ENCODE data around the gene DZIP1.

DZIP1 gene

DNA sequence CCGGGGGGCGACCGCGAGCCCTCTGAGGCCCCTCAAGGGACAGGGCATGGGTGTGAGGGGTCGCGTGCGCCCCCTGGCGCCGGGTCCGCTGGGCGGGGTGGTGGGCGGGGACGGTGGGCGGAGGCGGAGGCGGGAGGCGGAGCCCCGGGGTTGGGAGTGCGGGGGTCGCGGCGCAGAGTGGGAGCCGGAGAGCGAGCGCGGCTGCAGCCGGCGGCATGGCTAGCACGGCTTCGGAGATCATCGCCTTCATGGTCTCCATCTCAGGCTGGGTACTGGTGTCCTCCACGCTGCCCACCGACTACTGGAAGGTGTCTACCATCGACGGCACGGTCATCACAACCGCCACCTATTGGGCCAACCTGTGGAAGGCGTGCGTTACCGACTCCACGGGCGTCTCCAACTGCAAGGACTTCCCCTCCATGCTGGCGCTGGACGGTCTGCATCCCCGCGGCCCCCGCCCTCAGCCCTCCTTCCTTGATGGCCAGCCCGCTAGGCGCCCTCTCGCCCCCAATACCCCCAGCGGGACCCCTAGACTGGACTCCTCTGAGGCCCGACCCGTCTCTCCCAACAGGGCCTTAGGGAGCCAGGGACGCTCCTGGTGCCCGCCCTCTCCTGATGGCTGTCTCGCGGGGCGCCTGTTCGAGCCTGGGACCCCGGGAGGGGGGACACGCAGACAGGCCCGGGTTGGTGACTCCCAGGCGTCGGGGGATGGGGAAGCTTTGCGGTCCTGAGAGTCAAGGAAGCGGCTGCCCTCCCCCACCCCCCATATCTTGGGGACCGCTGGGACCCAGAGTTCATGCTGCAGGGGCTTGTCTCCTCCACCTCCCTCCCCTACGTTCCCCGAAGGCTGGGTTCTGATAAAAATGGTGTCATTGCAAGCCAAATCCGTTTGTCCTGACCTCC, 91.7 kb downstream of the DZIP1 start, which contains the start of gene CLDN10:
Gene CLDN10, plus strand, starts transcription at position 182 of the 903 bp plus-strand sequence. Its CDS starts 34 bp downstream, at position 216.
- no peaks in the 10 kb centered on the region for H3K36me3 ChIP-seq (ENCODE audit: control insufficient read depth, insufficient read depth, low read length)
- peak; percentile 50 for DNase-seq (ENCODE audit: low read depth, low spot score)
- no CpG with 5 or more reads among the region's 70 CpGs for WGBS (ENCODE audit: insufficient coverage, insufficient read length)

DNA sequence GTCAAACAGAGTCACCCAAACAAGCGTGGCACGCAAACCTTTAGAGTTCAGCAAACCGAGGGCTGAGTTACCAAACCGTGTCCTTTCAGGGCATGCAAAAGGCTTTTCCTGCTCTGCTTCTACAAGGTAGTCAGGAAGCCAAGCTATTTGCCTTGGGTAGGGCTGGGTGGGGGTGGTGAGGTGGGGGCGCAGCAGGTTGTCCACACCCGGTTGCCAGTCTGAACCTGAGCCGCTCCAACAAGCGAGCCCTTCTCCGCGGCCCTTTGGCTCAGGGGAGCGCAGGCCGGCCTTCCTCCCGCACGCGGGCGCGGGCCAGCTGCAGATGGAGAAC, 92.3 kb downstream of the DZIP1 start:
- Histone ChIP-seq H3K36me3 (ENCODE audit: control insufficient read depth, insufficient read depth, low read length) (no peaks in the 10 kb centered on the region), H3K27ac (ENCODE audit: low read length) (no peak overlapping the region), H3K4me1 (ENCODE audit: control insufficient read depth, insufficient read depth, low read length) (peaks cover 3% of the 10 kb centered on the region; the same call in 1 of the 2 replicates), H3K9me3 (ENCODE audit: control insufficient read depth, insufficient read depth, low read length) (no peaks in the 10 kb centered on the region), H3K4me3 (ENCODE audit: low read length) (peak overlapping the region; percentile 22; the same call in 1 of the 2 replicates), H3K27me3 (ENCODE audit: control insufficient read depth, insufficient read depth, low read length) (no peaks in the 10 kb centered on the region)
- no peak for DNase-seq (ENCODE audit: low read depth, low spot score)
- no CpG with 5 or more reads among the region's 17 CpGs for whole genome bisulfite sequencing (ENCODE audit: insufficient coverage, insufficient read length)

More for the DNA sequence above, 91.7 kb downstream of the DZIP1 start, which contains the start of gene CLDN10:
- H3K9me3 ChIP-seq (ENCODE audit: control insufficient read depth, insufficient read depth, low read length), result no peaks in the 10 kb centered on the region
- H3K27ac ChIP-seq (ENCODE audit: low read length), result no peak within 1 kb of the TSS
- H3K27me3 ChIP-seq (ENCODE audit: control insufficient read depth, insufficient read depth, low read length), result no peaks in the 10 kb centered on the region
- peak within 1 kb of the TSS; percentile 70 for H3K4me3 ChIP-seq (ENCODE audit: low read length)
- peaks cover 3% of the 10 kb centered on the region; the same call in 1 of the 2 replicates for H3K4me1 ChIP-seq (ENCODE audit: control insufficient read depth, insufficient read depth, low read length)

DNA sequence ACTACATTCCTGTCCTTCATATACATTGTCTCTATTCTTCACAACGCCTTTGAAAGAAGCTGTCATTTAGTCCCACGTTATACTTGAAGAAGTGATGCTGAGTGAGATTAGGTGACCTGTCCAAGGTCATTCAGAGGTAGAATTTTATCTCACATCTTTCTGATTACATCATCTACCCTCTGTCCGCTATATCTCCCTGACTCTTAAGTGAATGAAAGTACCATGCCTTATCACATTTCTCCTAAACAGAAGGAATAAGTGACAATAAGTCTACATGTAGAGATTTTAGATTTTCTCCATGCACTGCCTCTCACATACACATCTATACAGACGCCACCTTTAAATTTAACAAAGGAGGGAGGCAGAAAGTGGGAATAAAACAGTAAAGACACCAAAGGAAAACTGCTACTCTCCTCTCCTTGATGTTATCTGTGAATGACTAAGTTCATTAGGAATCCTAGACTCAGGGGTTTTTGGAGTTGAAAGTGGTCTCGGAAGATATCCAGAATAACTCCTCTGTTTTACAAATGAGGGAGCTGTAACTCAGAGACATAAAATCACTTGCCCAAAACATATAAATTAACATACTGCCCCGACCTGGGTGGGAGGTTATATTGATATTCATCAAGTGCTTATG, 96.9 kb downstream of the DZIP1 start:
- Histone ChIP-seq H3K27me3 (ENCODE audit: control insufficient read depth, insufficient read depth, low read length) (no peaks in the 10 kb centered on the region), H3K27ac (ENCODE audit: low read length) (no peak overlapping the region), H3K4me3 (ENCODE audit: low read length) (no peak overlapping the region), H3K4me1 (ENCODE audit: control insufficient read depth, insufficient read depth, low read length) (peaks cover 3% of the 10 kb centered on the region; the same call in 1 of the 2 replicates), H3K9me3 (ENCODE audit: control insufficient read depth, insufficient read depth, low read length) (no peaks in the 10 kb centered on the region), H3K36me3 (ENCODE audit: control insufficient read depth, insufficient read depth, low read length) (no peaks in the 10 kb centered on the region)
- no peak for DNase-seq (ENCODE audit: low read depth, low spot score)
- WGBS (ENCODE audit: insufficient coverage, insufficient read length), result no CpG with 5 or more reads among the region's 6 CpGs

DNA sequence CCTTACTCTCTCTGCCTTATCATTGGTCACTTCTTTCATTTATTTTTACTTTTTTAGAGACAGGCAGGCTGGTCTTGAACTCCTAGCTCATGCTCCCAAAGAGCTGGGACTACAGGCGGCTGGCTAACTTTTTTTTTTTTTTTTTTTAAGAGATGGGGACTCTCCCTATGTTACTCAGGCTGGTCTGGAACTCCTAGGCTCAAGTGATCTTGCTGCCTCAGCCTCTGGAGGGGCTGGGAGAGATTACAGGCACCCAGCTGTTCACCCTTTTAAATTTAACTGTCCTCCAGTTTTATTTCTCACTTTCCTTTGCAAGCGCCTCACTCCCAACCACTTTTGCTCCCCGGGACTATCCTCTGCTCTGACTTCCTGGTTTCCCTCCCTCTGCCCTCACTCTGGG, 97.6 kb downstream of the DZIP1 start:
- no peaks in the 10 kb centered on the region for H3K36me3 ChIP-seq (ENCODE audit: control insufficient read depth, insufficient read depth, low read length)
- no CpG with 5 or more reads among the region's 3 CpGs for WGBS (ENCODE audit: insufficient coverage, insufficient read length)
- no peak for DNase-seq (ENCODE audit: low read depth, low spot score)
- no peak overlapping the region for H3K4me3 ChIP-seq (ENCODE audit: low read length)
- H3K4me1 ChIP-seq (ENCODE audit: control insufficient read depth, insufficient read depth, low read length), result peaks cover 1% of the 10 kb centered on the region; the same call in 1 of the 2 replicates
- no peaks in the 10 kb centered on the region for H3K27me3 ChIP-seq (ENCODE audit: control insufficient read depth, insufficient read depth, low read length)
- H3K9me3 ChIP-seq (ENCODE audit: control insufficient read depth, insufficient read depth, low read length), result no peaks in the 10 kb centered on the region
- no peak overlapping the region for H3K27ac ChIP-seq (ENCODE audit: low read length)

DNA sequence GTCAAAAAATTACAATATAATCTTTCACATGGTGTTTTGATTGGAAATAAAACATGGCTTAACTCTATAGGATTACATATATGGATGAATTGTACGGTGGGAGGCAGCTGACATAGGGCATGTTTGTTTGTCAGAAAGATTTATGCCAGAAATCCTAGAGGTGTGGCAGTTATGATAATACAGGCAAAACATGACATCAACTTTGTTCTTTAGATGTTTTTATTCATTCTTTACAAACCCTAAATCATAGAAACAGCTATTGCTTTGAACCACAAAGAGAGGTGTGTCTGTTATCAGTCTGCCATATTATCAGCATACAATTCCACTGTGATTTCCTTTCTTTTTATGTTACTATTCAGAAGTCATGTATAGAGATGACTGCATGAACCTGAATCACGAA, 100.2 kb downstream of the DZIP1 start:
- no peak overlapping the region for H3K27ac ChIP-seq (ENCODE audit: low read length)
- no peaks in the 10 kb centered on the region for H3K9me3 ChIP-seq (ENCODE audit: control insufficient read depth, insufficient read depth, low read length)
- DNase-seq (ENCODE audit: low read depth, low spot score), result no peak
- WGBS (ENCODE audit: insufficient coverage, insufficient read length), result no CpG with 5 or more reads among the region's 2 CpGs
- H3K27me3 ChIP-seq (ENCODE audit: control insufficient read depth, insufficient read depth, low read length), result no peaks in the 10 kb centered on the region
- no peak overlapping the region for H3K4me3 ChIP-seq (ENCODE audit: low read length)
- H3K4me1 ChIP-seq (ENCODE audit: control insufficient read depth, insufficient read depth, low read length), result no peaks in the 10 kb centered on the region
- no peaks in the 10 kb centered on the region for H3K36me3 ChIP-seq (ENCODE audit: control insufficient read depth, insufficient read depth, low read length)

DNA sequence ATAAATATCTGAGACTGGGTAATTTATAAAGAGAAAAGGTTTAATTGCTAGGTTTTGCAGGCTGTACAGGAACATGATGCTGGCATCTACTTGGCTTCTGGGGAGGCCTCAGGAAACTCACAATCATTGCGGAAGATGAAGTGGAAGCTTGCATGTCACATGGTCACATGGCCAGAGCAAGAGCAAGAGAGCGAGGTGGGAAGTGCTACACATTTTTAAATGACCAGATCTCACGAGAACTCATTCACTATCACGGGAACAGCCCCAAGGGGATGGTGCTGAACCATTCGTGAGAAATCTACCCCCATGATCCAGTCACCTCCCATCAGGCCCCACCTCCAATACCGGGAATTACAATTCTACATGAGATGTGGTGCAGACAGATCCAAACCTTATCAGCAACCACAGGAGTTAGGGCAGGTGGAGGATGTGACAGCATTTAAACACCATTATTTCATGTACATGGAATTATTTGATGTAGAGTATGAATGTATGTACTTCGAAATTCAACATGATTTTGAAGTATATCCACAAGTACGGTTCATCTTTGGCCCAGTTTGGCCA, 102.5 kb downstream of the DZIP1 start:
- no peak overlapping the region for H3K27ac ChIP-seq (ENCODE audit: low read length)
- H3K36me3 ChIP-seq (ENCODE audit: control insufficient read depth, insufficient read depth, low read length), result no peaks in the 10 kb centered on the region
- H3K9me3 ChIP-seq (ENCODE audit: control insufficient read depth, insufficient read depth, low read length), result no peaks in the 10 kb centered on the region
- WGBS (ENCODE audit: insufficient coverage, insufficient read length), result no CpG with 5 or more reads among the region's 8 CpGs
- H3K4me1 ChIP-seq (ENCODE audit: control insufficient read depth, insufficient read depth, low read length), result no peaks in the 10 kb centered on the region
- no peak overlapping the region for H3K4me3 ChIP-seq (ENCODE audit: low read length)
- DNase-seq (ENCODE audit: low read depth, low spot score), result no peak
- H3K27me3 ChIP-seq (ENCODE audit: control insufficient read depth, insufficient read depth, low read length), result no peaks in the 10 kb centered on the region

DNA sequence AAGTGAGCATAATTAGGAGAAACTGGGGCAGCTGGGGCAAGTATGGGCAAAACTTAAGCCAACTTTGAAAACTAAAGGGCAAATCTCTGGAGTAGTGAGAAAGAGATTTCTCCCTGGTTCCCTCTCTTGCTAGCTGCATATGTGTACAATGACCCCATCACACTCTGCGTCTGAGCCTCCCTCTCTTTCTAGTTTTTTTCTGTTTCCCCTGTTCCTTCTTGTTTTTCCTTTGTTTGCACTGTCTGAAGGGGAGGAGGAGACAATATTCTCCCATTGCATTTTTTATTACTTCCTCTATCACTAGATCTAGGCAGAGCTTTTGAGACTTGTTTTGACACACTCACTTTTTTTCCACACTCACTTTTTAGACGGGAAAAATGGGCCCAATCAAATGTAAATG, 103.2 kb downstream of the DZIP1 start:
- Histone ChIP-seq H3K4me1 (ENCODE audit: control insufficient read depth, insufficient read depth, low read length) (no peaks in the 10 kb centered on the region), H3K27me3 (ENCODE audit: control insufficient read depth, insufficient read depth, low read length) (no peaks in the 10 kb centered on the region), H3K36me3 (ENCODE audit: control insufficient read depth, insufficient read depth, low read length) (no peaks in the 10 kb centered on the region), H3K4me3 (ENCODE audit: low read length) (no peak overlapping the region), H3K9me3 (ENCODE audit: control insufficient read depth, insufficient read depth, low read length) (no peaks in the 10 kb centered on the region), H3K27ac (ENCODE audit: low read length) (no peak overlapping the region)
- no peak for DNase-seq (ENCODE audit: low read depth, low spot score)
- WGBS (ENCODE audit: insufficient coverage, insufficient read length), result no CpG with 5 or more reads among the region's 2 CpGs

DNA sequence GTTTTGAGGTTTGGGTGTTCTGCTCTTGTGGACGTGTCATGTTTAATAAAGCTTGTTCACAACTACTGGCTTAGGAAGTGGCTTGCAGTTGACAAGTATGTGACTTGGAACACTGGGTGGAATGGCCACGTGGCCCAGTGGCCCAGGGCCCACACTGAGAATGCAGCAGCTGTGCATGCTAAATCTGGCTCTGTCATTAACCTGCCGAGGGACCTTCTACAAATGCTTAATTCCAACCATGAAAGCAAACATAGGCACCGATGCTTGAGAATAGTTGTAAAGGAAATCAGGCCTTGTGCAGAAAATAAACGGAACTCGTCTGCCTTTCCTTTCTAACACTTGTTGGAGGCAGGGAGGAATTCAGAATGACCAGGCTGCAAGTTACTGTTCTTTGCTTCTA, 103.6 kb downstream of the DZIP1 start:
- no CpG with 5 or more reads among the region's 6 CpGs for WGBS (ENCODE audit: insufficient coverage, insufficient read length)
- Histone ChIP-seq H3K9me3 (ENCODE audit: control insufficient read depth, insufficient read depth, low read length) (no peaks in the 10 kb centered on the region), H3K4me1 (ENCODE audit: control insufficient read depth, insufficient read depth, low read length) (no peaks in the 10 kb centered on the region), H3K36me3 (ENCODE audit: control insufficient read depth, insufficient read depth, low read length) (no peaks in the 10 kb centered on the region), H3K27ac (ENCODE audit: low read length) (no peak overlapping the region), H3K4me3 (ENCODE audit: low read length) (no peak overlapping the region), H3K27me3 (ENCODE audit: control insufficient read depth, insufficient read depth, low read length) (no peaks in the 10 kb centered on the region)
- no peak for DNase-seq (ENCODE audit: low read depth, low spot score)

DNA sequence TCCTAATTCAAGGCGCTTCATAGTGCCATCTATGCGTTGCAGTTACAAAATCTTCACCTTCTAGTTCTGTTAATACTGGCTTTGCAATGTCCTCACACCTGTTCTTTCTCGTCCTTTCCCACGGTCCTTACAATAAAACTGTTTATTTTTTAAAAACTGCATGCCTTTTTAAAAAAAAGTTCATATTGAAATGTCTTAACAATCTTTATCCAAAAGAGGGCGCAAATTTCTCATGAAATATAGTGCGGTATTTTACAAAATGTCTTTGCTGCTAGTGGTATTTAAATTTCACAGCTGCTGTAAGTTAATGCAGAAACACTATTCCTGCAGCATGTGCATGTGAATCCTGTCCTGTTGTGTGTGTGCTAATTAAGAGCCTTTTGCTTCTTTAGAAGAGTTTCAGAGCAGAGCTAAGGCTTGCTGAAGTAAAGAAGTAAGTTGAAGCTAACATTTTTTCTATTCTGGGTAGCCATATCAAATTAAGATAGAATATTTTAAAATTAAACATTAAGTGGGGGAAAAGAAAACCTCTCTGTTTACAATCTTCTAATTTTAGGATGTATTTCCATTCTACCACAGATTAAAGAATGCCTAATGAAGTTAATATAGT, 107.8 kb downstream of the DZIP1 start:
- H3K27ac ChIP-seq (ENCODE audit: low read length), result no peak overlapping the region
- no CpG with 5 or more reads among the region's 6 CpGs for WGBS (ENCODE audit: insufficient coverage, insufficient read length)

DNA sequence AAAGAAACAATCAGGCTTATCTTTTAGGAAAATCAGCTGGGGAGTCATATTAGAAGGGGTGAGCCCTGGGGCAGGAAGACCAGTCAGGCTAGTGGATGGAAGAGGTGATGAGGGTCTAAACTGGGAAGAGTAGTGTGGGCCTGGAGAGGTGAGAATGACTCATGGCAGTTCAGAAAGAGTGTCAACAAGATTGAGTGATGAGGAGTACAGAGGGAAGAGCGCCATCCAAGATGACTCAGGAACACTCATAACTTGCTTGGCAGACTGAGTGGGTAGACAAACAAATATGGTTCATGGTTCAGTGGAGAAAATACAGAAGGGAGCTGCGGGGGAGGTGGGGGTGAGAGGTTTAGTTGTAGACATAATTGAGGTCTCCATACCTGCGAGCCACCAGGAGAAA, 109.3 kb downstream of the DZIP1 start:
- no peaks in the 10 kb centered on the region for H3K27me3 ChIP-seq (ENCODE audit: control insufficient read depth, insufficient read depth, low read length)
- no peak for DNase-seq (ENCODE audit: low read depth, low spot score)
- H3K4me1 ChIP-seq (ENCODE audit: control insufficient read depth, insufficient read depth, low read length), result no peaks in the 10 kb centered on the region
- H3K27ac ChIP-seq (ENCODE audit: low read length), result no peak overlapping the region
- no peaks in the 10 kb centered on the region for H3K9me3 ChIP-seq (ENCODE audit: control insufficient read depth, insufficient read depth, low read length)
- no peaks in the 10 kb centered on the region for H3K36me3 ChIP-seq (ENCODE audit: control insufficient read depth, insufficient read depth, low read length)
- WGBS (ENCODE audit: insufficient coverage, insufficient read length), result no CpG with 5 or more reads among the region's 3 CpGs
- H3K4me3 ChIP-seq (ENCODE audit: low read length), result no peak overlapping the region

More for the DNA sequence above, 107.8 kb downstream of the DZIP1 start:
- H3K27me3 ChIP-seq (ENCODE audit: control insufficient read depth, insufficient read depth, low read length), result no peaks in the 10 kb centered on the region
- H3K4me3 ChIP-seq (ENCODE audit: low read length), result no peak overlapping the region
- DNase-seq (ENCODE audit: low read depth, low spot score), result no peak
- no peaks in the 10 kb centered on the region for H3K36me3 ChIP-seq (ENCODE audit: control insufficient read depth, insufficient read depth, low read length)
- no peaks in the 10 kb centered on the region for H3K9me3 ChIP-seq (ENCODE audit: control insufficient read depth, insufficient read depth, low read length)
- H3K4me1 ChIP-seq (ENCODE audit: control insufficient read depth, insufficient read depth, low read length), result no peaks in the 10 kb centered on the region

Measured in iPS DF 6.9 (cell line).